Effector memory CD8-positive, alpha-beta T cell (primary cell): ENCODE measurements around the gene GRIK3.

Experiments
- ATAC-seq: fragments of 150-1000 bp; cut with Tn5 transposase; replicated peaks from 2 replicates; pipeline ENCODE4 v1.10.0; 2021; ENCODE audit warnings: mild to moderate bottlenecking, moderate library complexity
- DNase-seq, 3 experiments: peaks; one replicate each; pipeline ENCODE4 v3.0.0; 2021
- H3K27ac Mint-ChIP-seq, 2 donors: one replicate each; pipeline ENCODE4 v1.8.0; 2022; ENCODE audit warnings: mild to moderate bottlenecking in 2 of 2, mixed read lengths in 2 of 2, moderate library complexity in 2 of 2
- H3K27me3 Mint-ChIP-seq, 2 donors: one replicate each; pipeline ENCODE4 v1.8.0; 2022; ENCODE audit warnings: mixed read lengths in 2 of 2
- H3K36me3 Mint-ChIP-seq: one replicate; pipeline ENCODE4 v1.8.0; 2022; ENCODE audit warnings: mild to moderate bottlenecking, moderate library complexity, mixed read lengths; ENCODE audit not compliant: insufficient read depth
- H3K4me1 Mint-ChIP-seq, 2 donors: one replicate each; pipeline ENCODE4 v1.8.0; 2022; ENCODE audit warnings: low read depth in 2 of 2, mixed read lengths in 2 of 2
- H3K4me3 Mint-ChIP-seq, 2 donors: one replicate each; pipeline ENCODE4 v1.8.0; 2022; ENCODE audit warnings: mild to moderate bottlenecking in 2 of 2, mixed read lengths in 2 of 2, moderate library complexity in 2 of 2
- H3K9me3 Mint-ChIP-seq, 2 donors: one replicate each; pipeline ENCODE4 v1.8.0; 2022; ENCODE audit warnings: mixed read lengths in 2 of 2

Gene GRIK3

GRCh38 chr1:37038227-37039093 lies 4.1 kb upstream of the GRIK3 start:
- DNase-seq: no peak
- no peak for ATAC-seq
- H3K9me3 Mint-ChIP-seq: no peaks in the 10 kb centered on the region
- peaks cover 75 to 89% of the 10 kb centered on the region in 2 donors for H3K27me3 Mint-ChIP-seq
- peaks cover 3 to 12% of the 10 kb centered on the region in 2 donors for H3K4me1 Mint-ChIP-seq
- H3K4me3 Mint-ChIP-seq: no peak overlapping the region
- H3K27ac Mint-ChIP-seq: no peak overlapping the region
- no peaks in the 10 kb centered on the region for H3K36me3 Mint-ChIP-seq

GRCh38 chr1:37037690-37038089 lies 3.4 kb upstream of the GRIK3 start:
- DNase-seq (no peak), ATAC-seq (no peak)
- Mint-ChIP-seq H3K36me3 (no peaks in the 10 kb centered on the region), H3K27ac (no peak overlapping the region), H3K27me3 (peaks cover 67 to 85% of the 10 kb centered on the region in 2 donors), H3K4me1 (peaks cover 3 to 12% of the 10 kb centered on the region in 2 donors), H3K4me3 (no peak overlapping the region), H3K9me3 (no peaks in the 10 kb centered on the region)

GRCh38 chr1:37036667-37037053 lies 2.3 kb upstream of the GRIK3 start:
- Mint-ChIP-seq H3K4me1 (peaks cover 3 to 12% of the 10 kb centered on the region in 2 donors), H3K36me3 (no peaks in the 10 kb centered on the region), H3K27ac (no peak overlapping the region), H3K27me3 (peaks cover 71 to 85% of the 10 kb centered on the region in 2 donors), H3K9me3 (no peaks in the 10 kb centered on the region), H3K4me3 (no peak overlapping the region)
- ATAC-seq (no peak), DNase-seq (no peak)

GRCh38 chr1:37035796-37036666 lies 1.7 kb upstream of the GRIK3 start:
- DNase-seq (no peak), ATAC-seq (no peak)
- H3K36me3 Mint-ChIP-seq: no peaks in the 10 kb centered on the region
- peaks cover 71 to 88% of the 10 kb centered on the region in 2 donors for H3K27me3 Mint-ChIP-seq
- H3K27ac Mint-ChIP-seq: no peak overlapping the region
- H3K9me3 Mint-ChIP-seq: no peaks in the 10 kb centered on the region
- peaks cover 3 to 12% of the 10 kb centered on the region in 2 donors for H3K4me1 Mint-ChIP-seq
- H3K4me3 Mint-ChIP-seq: no peak overlapping the region

GRCh38 chr1:37035014-37035691 lies 838 bp upstream of the GRIK3 start:
- no peak for ATAC-seq
- Mint-ChIP-seq H3K9me3 (no peaks in the 10 kb centered on the region), H3K27me3 (peaks cover 70 to 88% of the 10 kb centered on the region in 2 donors), H3K4me1 (peaks cover 3 to 12% of the 10 kb centered on the region in 2 donors), H3K27ac (no peak overlapping the region), H3K4me3 (no peak overlapping the region), H3K36me3 (no peaks in the 10 kb centered on the region)
- DNase-seq: no peak

- H3K36me3 Mint-ChIP-seq: no peaks in the 10 kb centered on the region
- DNase-seq (no peak), ATAC-seq (no peak)
- H3K4me1 Mint-ChIP-seq: peaks cover 3 to 12% of the 10 kb centered on the region in 2 donors
- no peaks in the 10 kb centered on the region for H3K9me3 Mint-ChIP-seq
- no peak overlapping the region for H3K4me3 Mint-ChIP-seq
- peaks cover 55 to 87% of the 10 kb centered on the region in 2 donors for H3K27me3 Mint-ChIP-seq
- no peak overlapping the region for H3K27ac Mint-ChIP-seq
Observed at GRCh38 chr1:37033355-37034101, 787 bp downstream of the GRIK3 start.

GRCh38 chr1:37032660-37033354 lies 1.5 kb downstream of the GRIK3 start:
- no peak for DNase-seq
- Mint-ChIP-seq H3K4me1 (peaks cover 3 to 12% of the 10 kb centered on the region in 2 donors), H3K9me3 (no peaks in the 10 kb centered on the region), H3K36me3 (no peaks in the 10 kb centered on the region), H3K4me3 (no peak overlapping the region), H3K27me3 (peaks cover 55 to 87% of the 10 kb centered on the region in 2 donors), H3K27ac (no peak overlapping the region)
- ATAC-seq: no peak

GRCh38 chr1:37031871-37032270 lies 2.4 kb downstream of the GRIK3 start:
- Mint-ChIP-seq H3K36me3 (no peaks in the 10 kb centered on the region), H3K27me3 (peaks cover 55 to 88% of the 10 kb centered on the region in 2 donors), H3K4me3 (no peak overlapping the region), H3K27ac (no peak overlapping the region), H3K9me3 (no peaks in the 10 kb centered on the region), H3K4me1 (peaks cover 3 to 12% of the 10 kb centered on the region in 2 donors)
- no peak for DNase-seq
- no peak for ATAC-seq

GRCh38 chr1:37031429-37031828 lies 2.9 kb downstream of the GRIK3 start:
- Mint-ChIP-seq H3K27me3 (peaks cover 52 to 89% of the 10 kb centered on the region in 2 donors), H3K27ac (no peak overlapping the region)
- no peak for DNase-seq

GRCh38 chr1:37028981-37029617 lies 5.2 kb downstream of the GRIK3 start:
- H3K36me3 Mint-ChIP-seq: no peaks in the 10 kb centered on the region
- H3K27ac Mint-ChIP-seq: no peak overlapping the region
- no peaks in the 10 kb centered on the region for H3K4me1 Mint-ChIP-seq
- ATAC-seq: no peak
- no peak for DNase-seq
- H3K9me3 Mint-ChIP-seq: no peaks in the 10 kb centered on the region
- H3K27me3 Mint-ChIP-seq: peaks cover 46 to 80% of the 10 kb centered on the region in 2 donors
- H3K4me3 Mint-ChIP-seq: no peak overlapping the region

More at GRCh38 chr1:37031429-37031828, 2.9 kb downstream of the GRIK3 start:
- ATAC-seq: no peak
- Mint-ChIP-seq H3K9me3 (no peaks in the 10 kb centered on the region), H3K36me3 (no peaks in the 10 kb centered on the region), H3K4me3 (no peak overlapping the region), H3K4me1 (peaks cover 3 to 12% of the 10 kb centered on the region in 2 donors)

- DNase-seq (no peak), ATAC-seq (no peak)
- Mint-ChIP-seq H3K27me3 (peaks cover 37 to 52% of the 10 kb centered on the region in 2 donors), H3K36me3 (peaks cover 2% of the 10 kb centered on the region), H3K4me3 (no peak overlapping the region), H3K9me3 (peaks cover 0 to 2% of the 10 kb centered on the region in 2 donors), H3K27ac (no peak overlapping the region), H3K4me1 (no peaks in the 10 kb centered on the region)
Observed at GRCh38 chr1:37021502-37021901, 12.8 kb downstream of the GRIK3 start.
